ENCODE results near the gene CDC34. TPM values are rescaled to one million over a fixed set of nuclear protein-coding genes. Genes with fewer than 3 reads are reported as not detected.

The CDC34 gene
- total and polyA plus RNA-seq, 2 of the 8 experiments (the other 6 are each of a cell fraction or from before 2014, with no cell fraction given) = 95.9 to 129 TPM

DNA sequence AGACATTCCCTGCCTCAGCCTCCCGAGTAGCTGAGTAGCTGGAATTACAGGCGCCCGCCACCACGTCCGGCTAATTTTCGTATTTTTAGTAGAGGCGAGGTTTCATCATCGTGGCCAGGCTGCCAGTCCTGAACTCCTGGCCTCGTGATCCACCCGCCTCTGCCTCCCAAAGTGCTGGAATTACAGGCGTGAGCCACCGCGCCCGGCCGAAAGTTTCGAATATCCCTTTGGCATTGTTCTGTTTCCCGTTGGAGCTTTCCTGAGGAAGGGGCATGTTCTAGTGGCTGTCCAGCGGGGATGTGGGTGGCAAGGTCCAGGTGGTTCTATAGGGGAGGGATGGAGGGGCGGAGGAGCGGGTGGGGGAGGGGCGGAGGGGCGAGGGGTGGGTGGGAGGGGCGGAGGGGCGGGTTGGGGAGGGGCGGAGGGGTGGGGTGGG, 38.7 kb downstream of the CDC34 start:
- Histone ChIP-seq H3K18ac (ENCODE audit: extremely low read depth, low read length) (no peak overlapping the region; the same call in 1 of the 2 replicates), H2BK15ac (ENCODE audit: low read length) (no peak overlapping the region), H3K9ac (replicated peaks in 1 of 4; ENCODE audit: extremely low read depth in 1 of 4, low read depth in 3 of 4, low read length in 3 of 4) (no peak overlapping the region), H3K4me1 (replicated peaks in 1 of 4; ENCODE audit: control insufficient read depth in 3 of 4, insufficient read depth in 4 of 4, low read length in 3 of 4) (peaks cover 0 to 18% (median 8%) of the 10 kb centered on the region in 4 experiments; a peak in 5 of 7 replicates), H3K4me3 (ENCODE audit: extremely low read depth in 1 of 4, insufficient read depth in 2 of 4, low read depth in 3 of 4, low read length in 4 of 4) (peak overlapping the region in 1 of 4 experiments; percentile 14; a peak in 1 of 8 replicates), H2BK12ac (ENCODE audit: low read depth, low read length) (no peak overlapping the region), H3K36me3 (ENCODE audit: control insufficient read depth in 2 of 4, insufficient read depth in 4 of 4, low read length in 3 of 4) (peaks cover 0 to 3% (median 0%) of the 10 kb centered on the region in 4 experiments; a peak in 2 of 8 replicates), H4K5ac (ENCODE audit: insufficient read length, low read depth, low read length) (no peak overlapping the region), H2AK5ac (ENCODE audit: low read depth, low read length) (no peak overlapping the region), H3K27me3 (replicated peaks in 1 of 4; ENCODE audit: control insufficient read depth in 3 of 4, extremely low read depth in 1 of 4, insufficient read depth in 3 of 4, low read length in 3 of 4) (peaks cover 0 to 3% (median 0%) of the 10 kb centered on the region in 4 experiments; a peak in 1 of 7 replicates), H3K9me3 (ENCODE audit: insufficient read depth in 2 of 2, low read depth in 1 of 2, low read length in 1 of 2) (peaks cover 0 to 5% of the 10 kb centered on the region in 2 experiments; a peak in 1 of 4 replicates), H3K27ac (ENCODE audit: low read depth, low read length) (no peak overlapping the region), H2BK20ac (ENCODE audit: low read length) (no peak overlapping the region), H4K8ac (ENCODE audit: extremely low read depth, insufficient read depth, low read length) (no peak overlapping the region), H3K23me2 (ENCODE audit: low read depth, low read length) (peaks cover 11% of the 10 kb centered on the region; the same call in 1 of the 2 replicates), H4K20me1 (replicated peaks in 1 of 2; ENCODE audit: control insufficient read depth in 1 of 2, insufficient read depth in 2 of 2, low read length in 2 of 2) (peaks cover 4 to 11% of the 10 kb centered on the region in 2 experiments), H3K79me1 (ENCODE audit: low read depth, low read length) (0 out of 2 replicates have a peak, but pooled peaks cover 2% of the 10 kb centered on the region), H2AFZ (ENCODE audit: low read length) (no peak overlapping the region), H2BK5ac (ENCODE audit: low read depth, low read length) (no peak overlapping the region), H3K14ac (ENCODE audit: insufficient read length) (no peak overlapping the region), H3K4ac (replicated peaks; ENCODE audit: insufficient read length, low read depth, low read length) (no peak overlapping the region), H3K4me2 (ENCODE audit: insufficient read depth in 1 of 2, low read depth in 2 of 2, low read length in 2 of 2) (peak overlapping the region in 1 of 2 experiments; percentile 99; a peak in 1 of 4 replicates), H2BK120ac (replicated peaks; ENCODE audit: low read depth, low read length) (no peak overlapping the region), H3K56ac (replicated peaks; ENCODE audit: insufficient read length, low read depth, low read length) (no peak overlapping the region), H3K23ac (ENCODE audit: insufficient read length) (no peak overlapping the region), H3K79me2 (ENCODE audit: control insufficient read depth in 1 of 2, insufficient read depth in 2 of 2, low read length in 2 of 2) (peaks cover 21 to 29% of the 10 kb centered on the region in 2 experiments; a peak in 3 of 4 replicates), H4K91ac (replicated peaks; ENCODE audit: insufficient read length, low read length) (no peak overlapping the region)
- ChIA-PET POLR2A (ENCODE audit: partially characterized antibody) (interaction anchor here (0.6 to 1.8 kb wide), 6 partner anchors 10 to 163 kb away, joined by 3 to 7 read pairs (median 4); no protein-coding TSS in a partner anchor), CTCF (ENCODE audit: partially characterized antibody) (no interaction called here)
- 92% methylated on average over 18 of the region's 25 CpGs; no CpG with 5 or more reads in 1 of the 2 experiments for WGBS, 2 experiments (ENCODE audit: extremely low coverage in 1 of 2, insufficient coverage in 1 of 2, insufficient read length in 1 of 2, insufficient replicate concordance in 2 of 2, low coverage in 1 of 2, low lambda C conversion rate in 2 of 2, missing lambda C conversion rate in 1 of 2)
- FAIRE-seq (no peak), DNase-seq (ENCODE audit: low read depth in 1 of 2, low spot score in 2 of 2) (no peak)
- TF ChIP-seq RBBP5 (IDR thresholded peaks at IDR 0.05; ENCODE audit: borderline replicate concordance, low read depth, low read length) (no peak), HDAC2 (IDR thresholded peaks at IDR 0.05; ENCODE audit: borderline replicate concordance in 1 of 2, low read depth in 2 of 2, low read length in 2 of 2) (no peak), POU5F1 (IDR thresholded peaks at IDR 0.05; ENCODE audit: low read depth, low read length) (no peak), BCL11A (IDR thresholded peaks at IDR 0.05; ENCODE audit: low read depth in 2 of 2, low read length in 2 of 2) (no peak), CBX8 (IDR thresholded peaks at IDR 0.05; ENCODE audit: borderline replicate concordance, low read depth, low read length) (no peak), TAF7 (optimal IDR thresholded peaks at IDR 0.05; ENCODE audit: borderline replicate concordance, low read depth, low read length) (no peak), ASH2L (IDR thresholded peaks at IDR 0.05; ENCODE audit: low read length) (no peak), NRF1 (IDR thresholded peaks at IDR 0.05; ENCODE audit: low read depth, low read length) (no peak), RXRA (IDR thresholded peaks at IDR 0.05; ENCODE audit: insufficient read depth, low read depth, low read length) (no peak), NANOG (IDR thresholded peaks at IDR 0.05; ENCODE audit: insufficient read depth, low read depth, low read length, poor library complexity, severe bottlenecking) (no peak)
- TF ChIP-seq, protein P1, sequence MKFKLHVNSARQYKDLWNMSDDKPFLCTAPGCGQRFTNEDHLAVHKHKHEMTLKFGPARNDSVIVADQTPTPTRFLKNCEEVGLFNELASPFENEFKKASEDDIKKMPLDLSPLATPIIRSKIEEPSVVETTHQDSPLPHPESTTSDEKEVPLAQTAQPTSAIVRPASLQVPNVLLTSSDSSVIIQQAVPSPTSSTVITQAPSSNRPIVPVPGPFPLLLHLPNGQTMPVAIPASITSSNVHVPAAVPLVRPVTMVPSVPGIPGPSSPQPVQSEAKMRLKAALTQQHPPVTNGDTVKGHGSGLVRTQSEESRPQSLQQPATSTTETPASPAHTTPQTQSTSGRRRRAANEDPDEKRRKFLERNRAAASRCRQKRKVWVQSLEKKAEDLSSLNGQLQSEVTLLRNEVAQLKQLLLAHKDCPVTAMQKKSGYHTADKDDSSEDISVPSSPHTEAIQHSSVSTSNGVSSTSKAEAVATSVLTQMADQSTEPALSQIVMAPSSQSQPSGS (IDR thresholded peaks at IDR 0.05; ENCODE audit: low read length) = no peak

Measured in H1 (cell line).